Kidney epithelial cell (primary cell): ENCODE results near the gene MAN1A1. TPM values are rescaled to one million over a fixed set of nuclear protein-coding genes. Genes with fewer than 3 reads are reported as not detected.

Experiments used
- DNase-seq: peaks from one replicate; pipeline ENCODE4 v3.0.0-alpha.2; 2010; ENCODE audit warnings: low read depth
- H3K27me3 ChIP-seq: 2 replicates; pipeline ENCODE4 v1.6.0; 2011; ENCODE audit warnings: low read length; ENCODE audit not compliant: control insufficient read depth, insufficient read depth
- H3K36me3 ChIP-seq: 2 replicates; pipeline ENCODE4 v1.5.1; 2011; ENCODE audit warnings: low read length; ENCODE audit not compliant: control insufficient read depth, insufficient read depth
- H3K4me3 ChIP-seq: 2 replicates; pipeline ENCODE4 v1.5.1; 2011; ENCODE audit warnings: low read depth, mild to moderate bottlenecking, control low read depth, low read length
- total RNA-seq: library from RNA; depleted of rRNA; stranded (reverse); fragments of >200 nt; gene quantifications from 2 replicates; pipeline ENCODE4 v1.2.3, GENCODE V29; 2015
- TF ChIP-seq, protein P1 (sequence below): IDR thresholded peaks from 2 replicates; pipeline ENCODE4 v1.5.1; 2011; ENCODE audit warnings: mild to moderate bottlenecking, moderate library complexity, low read length, control low read depth, inconsistent platforms; ENCODE audit not compliant: insufficient read depth, poor library complexity, severe bottlenecking

The MAN1A1 gene
- total RNA-seq, 1 donor from 2014 or later, result 15.0 TPM

DNA sequence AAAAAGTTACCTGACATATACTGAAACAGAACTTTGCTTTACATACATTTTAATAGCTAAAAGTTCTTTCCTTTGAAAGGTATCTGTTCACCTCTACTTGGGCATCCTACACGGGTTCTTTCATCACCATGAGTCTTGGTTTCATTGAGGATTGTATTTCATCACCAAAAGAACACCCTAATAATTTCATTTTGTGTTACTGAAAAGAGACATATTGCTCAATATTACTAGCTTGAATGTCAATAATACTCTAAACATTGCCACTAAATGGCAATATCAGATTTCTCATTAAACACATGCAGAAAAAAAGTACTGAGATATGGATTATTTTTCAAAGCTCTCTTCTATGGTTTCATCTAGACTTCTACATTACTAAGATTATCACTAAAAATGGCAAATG lies 30.8 kb downstream of the MAN1A1 start:
- Histone ChIP-seq H3K4me3 (no peak overlapping the region), H3K36me3 (no peaks in the 10 kb centered on the region), H3K27me3 (no peaks in the 10 kb centered on the region)
- TF ChIP-seq, protein P1, sequence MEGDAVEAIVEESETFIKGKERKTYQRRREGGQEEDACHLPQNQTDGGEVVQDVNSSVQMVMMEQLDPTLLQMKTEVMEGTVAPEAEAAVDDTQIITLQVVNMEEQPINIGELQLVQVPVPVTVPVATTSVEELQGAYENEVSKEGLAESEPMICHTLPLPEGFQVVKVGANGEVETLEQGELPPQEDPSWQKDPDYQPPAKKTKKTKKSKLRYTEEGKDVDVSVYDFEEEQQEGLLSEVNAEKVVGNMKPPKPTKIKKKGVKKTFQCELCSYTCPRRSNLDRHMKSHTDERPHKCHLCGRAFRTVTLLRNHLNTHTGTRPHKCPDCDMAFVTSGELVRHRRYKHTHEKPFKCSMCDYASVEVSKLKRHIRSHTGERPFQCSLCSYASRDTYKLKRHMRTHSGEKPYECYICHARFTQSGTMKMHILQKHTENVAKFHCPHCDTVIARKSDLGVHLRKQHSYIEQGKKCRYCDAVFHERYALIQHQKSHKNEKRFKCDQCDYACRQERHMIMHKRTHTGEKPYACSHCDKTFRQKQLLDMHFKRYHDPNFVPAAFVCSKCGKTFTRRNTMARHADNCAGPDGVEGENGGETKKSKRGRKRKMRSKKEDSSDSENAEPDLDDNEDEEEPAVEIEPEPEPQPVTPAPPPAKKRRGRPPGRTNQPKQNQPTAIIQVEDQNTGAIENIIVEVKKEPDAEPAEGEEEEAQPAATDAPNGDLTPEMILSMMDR, result no peak
- no peak for DNase-seq

DNA sequence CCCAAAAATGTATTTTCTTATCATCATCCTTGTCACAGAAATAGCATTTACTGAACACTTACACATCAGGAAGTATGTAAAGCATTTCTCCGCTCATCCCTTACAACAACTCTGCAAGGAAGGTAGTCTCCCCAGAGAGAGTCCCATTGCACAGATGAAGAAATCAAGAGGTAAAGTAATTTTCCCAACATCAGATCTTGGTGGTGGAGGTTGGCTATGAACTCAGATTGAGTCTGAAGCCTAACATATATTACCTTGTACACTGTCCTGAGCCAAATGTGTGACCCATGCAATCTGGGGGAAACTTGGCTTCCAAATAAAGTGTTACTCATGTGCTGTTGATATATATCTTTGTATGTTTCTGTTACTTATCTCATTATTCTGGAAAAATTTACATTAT lies 31.4 kb downstream of the MAN1A1 start:
- TF ChIP-seq, protein P1, result no peak
- Histone ChIP-seq H3K4me3 (no peak overlapping the region), H3K27me3 (no peaks in the 10 kb centered on the region), H3K36me3 (no peaks in the 10 kb centered on the region)
- DNase-seq, result no peak

DNA sequence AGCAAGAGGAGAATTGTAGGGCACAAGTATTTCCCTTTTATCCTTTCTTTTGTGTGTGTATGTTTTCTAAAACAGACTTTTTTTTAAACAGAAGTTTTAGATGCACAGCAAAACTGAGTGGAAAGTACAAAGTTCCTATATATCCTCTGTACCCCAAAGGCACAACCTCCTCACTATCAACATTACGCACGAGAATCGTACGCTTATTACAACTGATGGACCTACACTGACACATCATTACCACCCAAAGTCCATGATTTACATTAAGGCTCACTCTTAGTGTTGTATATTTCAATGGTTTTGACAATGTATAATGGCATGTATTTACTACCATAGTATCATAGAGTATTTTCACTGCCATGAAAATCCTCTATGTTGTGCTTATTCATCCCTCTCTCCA lies 32.6 kb downstream of the MAN1A1 start:
- no peaks in the 10 kb centered on the region for H3K36me3 ChIP-seq
- no peaks in the 10 kb centered on the region for H3K27me3 ChIP-seq
- TF ChIP-seq, protein P1, result no peak
- DNase-seq, result no peak
- H3K4me3 ChIP-seq, result no peak overlapping the region

DNA sequence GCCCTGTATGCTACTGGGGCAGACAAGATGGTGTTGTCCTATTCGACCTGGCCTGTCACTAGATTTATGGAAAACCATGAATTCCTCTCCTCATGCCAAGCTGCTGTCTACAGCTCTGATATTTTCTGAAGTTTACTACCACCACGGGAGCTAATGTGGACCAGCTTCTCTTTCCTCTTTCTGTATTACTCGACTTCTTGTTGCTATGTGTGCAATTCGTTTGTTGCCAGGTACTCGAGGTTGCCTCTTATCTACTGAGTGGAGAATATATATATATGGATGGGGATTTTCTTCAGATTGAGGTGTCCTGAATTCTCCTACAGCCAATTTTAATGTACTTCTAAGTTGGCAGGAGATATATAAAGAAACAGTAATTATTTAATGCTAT lies 34.7 kb downstream of the MAN1A1 start:
- H3K36me3 ChIP-seq, result no peaks in the 10 kb centered on the region
- H3K27me3 ChIP-seq, result no peaks in the 10 kb centered on the region
- TF ChIP-seq, protein P1, result no peak
- no peak for DNase-seq
- no peak overlapping the region for H3K4me3 ChIP-seq

DNA sequence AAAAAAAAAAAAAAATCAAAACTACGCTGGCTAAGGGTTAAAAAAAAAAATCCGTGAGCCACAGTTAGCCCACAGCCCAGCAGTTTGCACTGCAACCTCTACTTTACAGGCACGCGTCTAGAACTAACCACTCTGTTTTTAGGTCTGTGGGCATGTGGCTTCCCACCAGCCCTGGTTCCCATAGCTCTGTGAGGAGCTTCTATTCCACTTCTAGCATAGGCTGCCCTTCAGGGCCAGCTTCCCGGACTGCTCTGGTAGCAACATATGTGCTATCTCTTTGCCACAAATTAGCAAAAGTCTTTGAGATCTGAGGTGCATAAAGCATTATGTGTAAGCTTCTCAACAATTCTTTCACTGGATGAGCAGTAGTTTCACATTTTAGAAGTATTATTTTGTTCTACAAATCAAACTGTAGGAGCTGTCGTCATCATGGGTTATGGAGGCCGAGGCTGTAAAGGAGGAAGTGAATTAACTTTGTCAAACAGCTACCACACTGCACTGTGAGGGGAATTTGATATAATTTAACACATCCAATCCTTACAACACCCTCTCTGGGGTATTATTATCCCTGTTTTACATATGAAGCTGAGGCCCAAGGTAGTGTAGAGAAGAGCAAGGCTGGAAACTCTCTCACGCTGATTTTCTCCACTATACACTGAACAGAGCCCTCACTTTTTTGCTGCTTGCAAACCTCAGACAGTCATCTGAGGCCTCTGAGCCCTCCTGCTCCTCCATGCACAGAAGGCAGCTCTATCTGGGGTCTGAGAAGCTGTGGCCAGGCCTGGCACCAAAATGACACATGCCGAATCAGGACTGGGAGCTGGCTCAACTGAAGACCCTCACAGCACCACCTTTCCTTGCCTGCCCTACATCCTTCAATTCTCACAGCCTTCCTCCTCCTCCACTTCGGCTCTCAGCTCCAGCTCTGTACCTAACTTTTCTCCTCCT lies 35.4 kb downstream of the MAN1A1 start:
- no peak for DNase-seq
- Histone ChIP-seq H3K36me3 (no peaks in the 10 kb centered on the region), H3K27me3 (no peaks in the 10 kb centered on the region), H3K4me3 (no peak overlapping the region)
- TF ChIP-seq, protein P1, result no peak
